Osteocyte (in vitro differentiated cells): ENCODE measurements around the gene MRPL55. TPM values are rescaled to one million over a fixed set of nuclear protein-coding genes. Genes with fewer than 3 reads are reported as not detected.

ENCODE experiments used
- DNase-seq: peaks from one replicate; pipeline ENCODE4 v3.0.0; 2021; ENCODE audit warnings: mixed read lengths; ENCODE audit not compliant: unreplicated experiment; ENCODE audit errors: extremely low spot score
- H3K27ac Mint-ChIP-seq: one replicate; pipeline ENCODE4 v1.8.0; 2021; ENCODE audit warnings: mild to moderate bottlenecking, mixed read lengths; ENCODE audit not compliant: unreplicated experiment
- H3K27me3 Mint-ChIP-seq: one replicate; pipeline ENCODE4 v1.8.0; 2021; ENCODE audit warnings: mixed read lengths; ENCODE audit not compliant: unreplicated experiment
- H3K36me3 Mint-ChIP-seq: one replicate; pipeline ENCODE4 v1.8.0; 2021; ENCODE audit warnings: mixed read lengths; ENCODE audit not compliant: unreplicated experiment
- H3K4me1 Mint-ChIP-seq: one replicate; pipeline ENCODE4 v1.8.0; 2021; ENCODE audit warnings: mixed read lengths; ENCODE audit not compliant: unreplicated experiment
- H3K4me3 Mint-ChIP-seq: one replicate; pipeline ENCODE4 v1.8.0; 2021; ENCODE audit warnings: mild to moderate bottlenecking, moderate library complexity, mixed read lengths; ENCODE audit not compliant: unreplicated experiment
- H3K9me3 Mint-ChIP-seq: one replicate; pipeline ENCODE4 v1.8.0; 2021; ENCODE audit warnings: mixed read lengths; ENCODE audit not compliant: unreplicated experiment
- CTCF ChIP-seq: fragments of 200-600 bp; sonication (generic); IDR thresholded peaks from 2 replicates; pipeline ENCODE4 v1.5.0; 2021; ENCODE audit warnings: antibody characterized with exemption, mild to moderate bottlenecking, moderate library complexity
- total RNA-seq: library from RNA; stranded (reverse); gene quantifications from 2 replicates; pipeline ENCODE4 v1.2.1, GENCODE V29; 2021

The MRPL55 gene
- total RNA-seq, 1 donor from 2014 or later, result 46.1 TPM

GRCh38 chr1:228146417-228147150, 37.5 kb upstream of the MRPL55 start:
- Mint-ChIP-seq H3K4me1 (peaks cover 28% of the 10 kb centered on the region), H3K4me3 (no peak overlapping the region), H3K9me3 (no peaks in the 10 kb centered on the region), H3K27ac (no peak overlapping the region), H3K36me3 (no peaks in the 10 kb centered on the region), H3K27me3 (no peaks in the 10 kb centered on the region)
- no peak for TF ChIP-seq CTCF
- no peak for DNase-seq

- H3K27ac Mint-ChIP-seq, result no peak overlapping the region
- no peaks in the 10 kb centered on the region for H3K9me3 Mint-ChIP-seq
- H3K27me3 Mint-ChIP-seq, result no peaks in the 10 kb centered on the region
- peak; percentile 83 for DNase-seq
- H3K36me3 Mint-ChIP-seq, result no peaks in the 10 kb centered on the region
- peaks cover 36% of the 10 kb centered on the region for H3K4me1 Mint-ChIP-seq
- no peak for TF ChIP-seq CTCF
- H3K4me3 Mint-ChIP-seq, result no peak overlapping the region
Measured at GRCh38 chr1:228145463-228146416, 36.6 kb upstream of the MRPL55 start.

GRCh38 chr1:228144993-228145343, 35.9 kb upstream of the MRPL55 start:
- H3K9me3 Mint-ChIP-seq, result no peaks in the 10 kb centered on the region
- no peak for DNase-seq
- H3K27ac Mint-ChIP-seq, result no peak overlapping the region
- no peak overlapping the region for H3K4me3 Mint-ChIP-seq
- no peaks in the 10 kb centered on the region for H3K36me3 Mint-ChIP-seq
- peaks cover 36% of the 10 kb centered on the region for H3K4me1 Mint-ChIP-seq
- no peak for TF ChIP-seq CTCF
- no peaks in the 10 kb centered on the region for H3K27me3 Mint-ChIP-seq

- H3K4me1 Mint-ChIP-seq, result peaks cover 36% of the 10 kb centered on the region
- no peak for DNase-seq
- no peak overlapping the region for H3K4me3 Mint-ChIP-seq
- TF ChIP-seq CTCF, result no peak
- H3K27ac Mint-ChIP-seq, result no peak overlapping the region
- no peaks in the 10 kb centered on the region for H3K36me3 Mint-ChIP-seq
- H3K9me3 Mint-ChIP-seq, result no peaks in the 10 kb centered on the region
- H3K27me3 Mint-ChIP-seq, result no peaks in the 10 kb centered on the region
Measured at GRCh38 chr1:228144193-228144992, 35.3 kb upstream of the MRPL55 start.
